SK-N-SH (cell line): ENCODE measurements around the gene CEP131. TPM values are rescaled to one million over a fixed set of nuclear protein-coding genes. Genes with fewer than 3 reads are reported as not detected.

Experiments
- CTCF ChIA-PET: fragments of 300-600, 350-600 bp; formaldehyde crosslinking; extraction: SDS; loops from one replicate; lab custom pipeline; 2021; lab: Yijun Ruan, JAX
- POLR2A ChIA-PET: fragments of 350-600 bp; sonication (Branson Sonifier 250); formaldehyde crosslinking; extraction: SDS; loops from one replicate; lab custom pipeline; 2020; ENCODE audit warnings: antibody characterized with exemption, inconsistent platforms; lab: Yijun Ruan, JAX
- DNase-seq: peaks from one replicate; pipeline ENCODE4 v3.0.0; 2012
- H2AFZ ChIP-seq: fragments of 200-600 bp; sonication (generic); 2 replicates; pipeline ENCODE4 v1.8.1; 2016; ENCODE audit warnings: antibody characterized with exemption, mild to moderate bottlenecking, low read depth
- H3F3A ChIP-seq: fragments of 200-600 bp; sonication (generic); replicated peaks from 2 replicates; pipeline ENCODE3; 2016; ENCODE audit warnings: antibody characterized with exemption, mild to moderate bottlenecking; ENCODE audit not compliant: insufficient read depth
- H3K27ac ChIP-seq, 2 experiments: fragments of 200-500 bp in 1 of 2; fragments of 200-600 bp in 1 of 2; sonication (Bioruptor generic) in 1 of 2; sonication (generic), shearing (Covaris generic) in 1 of 2; 2 replicates each; pipeline versions ENCODE4 v1.5.1 to v1.6.1; 2014 to 2016; ENCODE audit warnings: low read depth in 2 of 2, inconsistent platforms in 1 of 2, low read length in 1 of 2, mild to moderate bottlenecking in 1 of 2, mixed read lengths in 1 of 2
- H3K27me3 ChIP-seq: fragments of 200-600 bp; sonication (generic), shearing (Covaris generic); 2 replicates; pipeline ENCODE4 v1.6.1; 2016; ENCODE audit warnings: mixed run types; ENCODE audit not compliant: insufficient read depth
- H3K36me3 ChIP-seq, 2 experiments: fragments of 200-500 bp in 1 of 2; fragments of 200-600 bp in 1 of 2; sonication (Bioruptor generic) in 1 of 2; sonication (generic) in 1 of 2; replicated peaks in 1 of 2; 2 replicates each; pipeline versions ENCODE3 to v1.5.1; 2014 to 2016; ENCODE audit warnings: low read length in 1 of 2, mild to moderate bottlenecking in 1 of 2; ENCODE audit not compliant: insufficient read depth in 2 of 2, control insufficient read depth in 1 of 2
- H3K4me1 ChIP-seq, 2 experiments: fragments of 200-500 bp in 1 of 2; fragments of 200-600 bp in 1 of 2; sonication (Bioruptor generic) in 1 of 2; sonication (generic), shearing (Covaris generic) in 1 of 2; 2 replicates each; pipeline versions ENCODE4 v1.5.1 to v1.6.1; 2014 to 2016; ENCODE audit warnings: low read depth in 1 of 2, low read length in 1 of 2, mixed run types in 1 of 2; ENCODE audit not compliant: insufficient read depth in 2 of 2, control insufficient read depth in 1 of 2
- H3K4me2 ChIP-seq: fragments of 200-600 bp; sonication (generic), shearing (Covaris generic); 2 replicates; pipeline ENCODE4 v1.6.1; 2017; ENCODE audit warnings: mixed run types
- H3K4me3 ChIP-seq, 2 experiments: fragments of 200-500 bp in 1 of 2; fragments of 200-600 bp in 1 of 2; sonication (Bioruptor generic) in 1 of 2; sonication (generic), shearing (Covaris generic) in 1 of 2; 2 replicates each; pipeline versions ENCODE4 v1.5.1 to v1.8.1; 2014 to 2016; ENCODE audit warnings: low read depth in 2 of 2, inconsistent platforms in 1 of 2, low read length in 1 of 2, mild to moderate bottlenecking in 1 of 2, mixed read lengths in 1 of 2, moderate library complexity in 1 of 2
- H3K79me2 ChIP-seq: fragments of 200-600 bp; sonication (generic); 2 replicates; pipeline ENCODE4 v1.8.1; 2017; ENCODE audit warnings: mild to moderate bottlenecking; ENCODE audit not compliant: insufficient read depth
- H3K9ac ChIP-seq: fragments of 200-600 bp; sonication (generic); 2 replicates; pipeline ENCODE4 v1.6.1; 2017; ENCODE audit warnings: mixed run types
- H3K9me2 ChIP-seq: fragments of 200-600 bp; sonication (generic); 2 replicates; pipeline ENCODE4 v1.6.1; 2017; ENCODE audit warnings: mixed run types
- H3K9me3 ChIP-seq: fragments of 200-600 bp; sonication (generic); 2 replicates; pipeline ENCODE4 v1.6.1; 2017; ENCODE audit warnings: mixed run types, mild to moderate bottlenecking, moderate library complexity
- H4K20me1 ChIP-seq: fragments of 200-600 bp; sonication (generic); 2 replicates; pipeline ENCODE4 v1.6.1; 2017; ENCODE audit warnings: mild to moderate bottlenecking, mixed run types; ENCODE audit not compliant: insufficient read depth
- CHD2 ChIP-seq: fragments of 150-350 bp; IDR thresholded peaks from 2 replicates; pipeline ENCODE4 v1.6.1; 2018; ENCODE audit warnings: low read length; ENCODE audit not compliant: partially characterized antibody
- ELF1 ChIP-seq: IDR thresholded peaks from 2 replicates; pipeline ENCODE4 v1.4.0; 2012
- MEF2A ChIP-seq: IDR thresholded peaks from 2 replicates; pipeline ENCODE4 v1.4.0; 2012; ENCODE audit warnings: low read depth, borderline replicate concordance
- MXI1 ChIP-seq: IDR thresholded peaks from 2 replicates; pipeline ENCODE4 v1.6.1; 2012; ENCODE audit warnings: mild to moderate bottlenecking, low read depth, low read length, improper control_type of control experiment
- RCOR1 ChIP-seq: fragments of 150-350 bp; IDR thresholded peaks from 2 replicates; pipeline ENCODE4 v1.6.1; 2017; ENCODE audit warnings: antibody characterized with exemption, low read length
- REST ChIP-seq: IDR thresholded peaks from 2 replicates; pipeline ENCODE4 v1.6.1; 2012; ENCODE audit warnings: mild to moderate bottlenecking, low read depth, low read length, moderate library complexity
- SIN3A ChIP-seq: IDR thresholded peaks from 2 replicates; pipeline ENCODE4 v1.6.1; 2012; ENCODE audit warnings: low read depth, mild to moderate bottlenecking, low read length, moderate library complexity, borderline replicate concordance
- SMC3 ChIP-seq: IDR thresholded peaks from 2 replicates; pipeline ENCODE4 v1.6.1; 2012; ENCODE audit warnings: low read depth, low read length, improper control_type of control experiment
- TAF1 ChIP-seq: IDR thresholded peaks from 2 replicates; pipeline ENCODE4 v1.6.1; 2012; ENCODE audit warnings: low read depth, mild to moderate bottlenecking, low read length, moderate library complexity, borderline replicate concordance
- TCF12 ChIP-seq: IDR thresholded peaks from 2 replicates; pipeline ENCODE4 v1.4.0; 2012
- USF1 ChIP-seq: IDR thresholded peaks from 2 replicates; pipeline ENCODE4 v1.4.0; 2012; ENCODE audit warnings: low read depth, borderline replicate concordance
- YY1 ChIP-seq: IDR thresholded peaks from 2 replicates; pipeline ENCODE4 v1.4.0; 2012; ENCODE audit warnings: low read depth, mild to moderate bottlenecking
- ZBTB33 ChIP-seq: IDR thresholded peaks from 2 replicates; pipeline ENCODE4 v1.4.0; 2012; ENCODE audit warnings: low read depth, borderline replicate concordance
- WGBS: methylation state at CpG from one replicate; pipeline ENCODE4 v1.1.6; 2017; ENCODE audit warnings: low lambda C conversion rate; 5-methylcytosine and 5-hydroxymethylcytosine counted together
- polyA plus RNA-seq, 3 experiments: library from polyadenylated mRNA; depleted of rRNA; stranded (reverse); fragments of >200 nt; gene quantifications; 2 replicates each; pipeline ENCODE4 v1.2.3, GENCODE V29; 2012

Gene CEP131
- polyA plus RNA-seq, 1 of the 3 experiments (the other 2 are of a cell fraction), result 34.8 TPM

GRCh38 chr17:81239714-81240555, 17.2 kb upstream of the CEP131 start:
- no peaks in the 10 kb centered on the region for H3K27me3 ChIP-seq
- no peaks in the 10 kb centered on the region for H3K9me3 ChIP-seq
- peak overlapping the region; percentile 90 to 99 for H3K4me3 ChIP-seq
- H3K9ac ChIP-seq, result peak overlapping the region; percentile 82
- no peak overlapping the region for H2AFZ ChIP-seq
- peak; percentile 67 for DNase-seq
- peak overlapping the region; percentile 99 for H3K4me2 ChIP-seq
- H3K27ac ChIP-seq, result peak overlapping the region; percentile 43 to 84; a peak in 3 of 4 replicates
- peaks cover 4% of the 10 kb centered on the region for H3F3A ChIP-seq
- H4K20me1 ChIP-seq, result peaks cover 13% of the 10 kb centered on the region
- H3K79me2 ChIP-seq, result peaks cover 58% of the 10 kb centered on the region
- peak; percentile 67 for TF ChIP-seq MXI1
- TF ChIP-seq CHD2, result peak; percentile 15
- TF ChIP-seq TCF12, result no peak
- no peak for TF ChIP-seq TAF1
- TF ChIP-seq ELF1, result no peak
- TF ChIP-seq ZBTB33, result no peak
- TF ChIP-seq SMC3, result no peak
- no peak for TF ChIP-seq REST
- TF ChIP-seq USF1, result no peak
- TF ChIP-seq MEF2A, result no peak
- TF ChIP-seq YY1, result no peak
- TF ChIP-seq RCOR1, result no peak
- no peak for TF ChIP-seq SIN3A
- peaks cover 0 to 23% of the 10 kb centered on the region in 2 experiments for H3K36me3 ChIP-seq
- H3K4me1 ChIP-seq, result peaks cover 0 to 47% of the 10 kb centered on the region in 2 experiments; a peak in 2 of 4 replicates
- ChIA-PET CTCF (interaction anchor here (0.6 to 12.8 kb wide), 15 partner anchors 11 to 384 kb away, joined by 3 to 133 read pairs (median 4); partner anchors contain the start of gene CEP131), POLR2A (interaction anchor here (0.6 to 2.3 kb wide), 12 partner anchors 8 to 1512 kb away, joined by 3 to 7 read pairs (median 4); partner anchors contain the start of genes CEP131 and SLC38A10)
- no peaks in the 10 kb centered on the region for H3K9me2 ChIP-seq
- WGBS, result 13% methylated on average over 35 of the region's 37 CpGs
